HL-60 (cell line): ENCODE results near the gene XPNPEP2.

Experiments
- GABPA ChIP-seq: IDR thresholded peaks from 2 replicates; pipeline ENCODE4 v1.6.1; 2012; ENCODE audit warnings: low read depth
- POLR2AphosphoS5 ChIP-seq: IDR thresholded peaks from 2 replicates; pipeline ENCODE4 v1.6.1; 2012; ENCODE audit warnings: low read depth
- REST ChIP-seq: IDR thresholded peaks from 2 replicates; pipeline ENCODE4 v1.6.1; 2012; ENCODE audit warnings: low read depth; ENCODE audit not compliant: insufficient replicate concordance
- TF ChIP-seq, protein P1 (sequence below): IDR thresholded peaks from one replicate; pipeline ENCODE4 v1.5.1; 2011; ENCODE audit warnings: low read length, control low read depth, inconsistent platforms; ENCODE audit not compliant: insufficient read depth

GRCh38 chrX:129747533-129747932 is 8.8 kb downstream of the XPNPEP2 start:
- TF ChIP-seq, protein P1, sequence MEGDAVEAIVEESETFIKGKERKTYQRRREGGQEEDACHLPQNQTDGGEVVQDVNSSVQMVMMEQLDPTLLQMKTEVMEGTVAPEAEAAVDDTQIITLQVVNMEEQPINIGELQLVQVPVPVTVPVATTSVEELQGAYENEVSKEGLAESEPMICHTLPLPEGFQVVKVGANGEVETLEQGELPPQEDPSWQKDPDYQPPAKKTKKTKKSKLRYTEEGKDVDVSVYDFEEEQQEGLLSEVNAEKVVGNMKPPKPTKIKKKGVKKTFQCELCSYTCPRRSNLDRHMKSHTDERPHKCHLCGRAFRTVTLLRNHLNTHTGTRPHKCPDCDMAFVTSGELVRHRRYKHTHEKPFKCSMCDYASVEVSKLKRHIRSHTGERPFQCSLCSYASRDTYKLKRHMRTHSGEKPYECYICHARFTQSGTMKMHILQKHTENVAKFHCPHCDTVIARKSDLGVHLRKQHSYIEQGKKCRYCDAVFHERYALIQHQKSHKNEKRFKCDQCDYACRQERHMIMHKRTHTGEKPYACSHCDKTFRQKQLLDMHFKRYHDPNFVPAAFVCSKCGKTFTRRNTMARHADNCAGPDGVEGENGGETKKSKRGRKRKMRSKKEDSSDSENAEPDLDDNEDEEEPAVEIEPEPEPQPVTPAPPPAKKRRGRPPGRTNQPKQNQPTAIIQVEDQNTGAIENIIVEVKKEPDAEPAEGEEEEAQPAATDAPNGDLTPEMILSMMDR = no peak
- TF ChIP-seq POLR2AphosphoS5 (no peak), REST (no peak), GABPA (no peak)
